Measurements from ENCODE around the gene SHROOM3.

Gene SHROOM3

DNA sequence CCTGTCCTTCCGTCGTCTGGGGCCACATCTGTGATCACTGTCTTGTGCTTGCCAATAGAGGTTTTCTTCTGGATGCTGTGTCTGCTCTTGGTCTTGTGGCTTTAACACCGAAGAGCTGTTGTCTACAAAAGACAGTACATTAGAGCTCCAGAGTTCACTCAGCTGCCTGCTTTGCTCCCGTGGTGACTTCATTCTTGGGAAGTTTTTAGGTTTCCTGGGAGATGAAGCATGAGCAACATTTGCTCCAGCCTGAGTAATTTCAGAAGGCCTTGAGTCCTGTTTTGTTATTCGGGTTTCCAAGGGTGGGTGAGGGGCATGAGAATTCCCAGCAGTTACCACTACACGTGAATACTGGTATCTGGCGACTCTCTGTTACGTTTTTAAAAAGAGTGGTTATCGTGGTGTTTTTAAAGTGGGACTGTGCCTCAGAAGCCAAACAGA lies 189.2 kb downstream of the SHROOM3 start:
- DNase-seq (ENCODE audit: low read depth): peak; percentile 98

DNA sequence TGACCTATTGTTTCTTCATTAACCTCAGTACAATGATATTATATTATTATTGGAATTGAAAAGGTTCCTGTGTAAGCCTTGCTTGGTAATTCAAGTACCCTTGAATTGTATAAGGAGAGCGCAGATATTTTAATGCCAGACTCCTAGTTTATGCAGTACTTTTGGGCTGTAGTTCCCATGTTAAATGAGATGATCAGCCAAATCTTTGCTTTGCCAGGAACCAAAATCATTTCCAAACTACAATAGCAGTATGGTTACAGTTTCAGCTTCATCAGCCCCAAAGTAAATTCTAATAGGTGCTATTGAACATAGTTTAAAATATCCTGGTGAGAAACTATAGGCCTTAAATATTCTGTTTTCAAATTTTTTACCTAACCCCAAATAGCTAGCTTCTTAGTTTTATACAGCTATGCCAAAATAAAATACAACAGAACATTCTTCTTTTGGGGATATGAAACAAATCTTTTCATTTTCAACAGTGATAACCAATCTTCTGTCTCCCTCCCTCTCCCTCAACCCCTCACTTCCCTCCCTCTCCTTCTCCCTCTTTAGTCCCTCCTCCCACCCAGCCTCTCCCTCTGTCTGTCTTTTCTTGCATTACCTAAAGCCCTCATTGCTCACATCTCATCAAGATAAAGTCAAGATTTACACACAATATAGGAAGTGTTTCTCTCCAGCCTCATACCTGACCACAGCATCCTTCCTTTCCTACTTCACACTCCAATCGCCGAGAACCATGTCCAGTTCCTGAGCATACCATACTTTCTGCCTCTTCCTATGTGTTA lies 190.1 kb downstream of the SHROOM3 start:
- peak; percentile 54 for DNase-seq (ENCODE audit: low read depth)

DNA sequence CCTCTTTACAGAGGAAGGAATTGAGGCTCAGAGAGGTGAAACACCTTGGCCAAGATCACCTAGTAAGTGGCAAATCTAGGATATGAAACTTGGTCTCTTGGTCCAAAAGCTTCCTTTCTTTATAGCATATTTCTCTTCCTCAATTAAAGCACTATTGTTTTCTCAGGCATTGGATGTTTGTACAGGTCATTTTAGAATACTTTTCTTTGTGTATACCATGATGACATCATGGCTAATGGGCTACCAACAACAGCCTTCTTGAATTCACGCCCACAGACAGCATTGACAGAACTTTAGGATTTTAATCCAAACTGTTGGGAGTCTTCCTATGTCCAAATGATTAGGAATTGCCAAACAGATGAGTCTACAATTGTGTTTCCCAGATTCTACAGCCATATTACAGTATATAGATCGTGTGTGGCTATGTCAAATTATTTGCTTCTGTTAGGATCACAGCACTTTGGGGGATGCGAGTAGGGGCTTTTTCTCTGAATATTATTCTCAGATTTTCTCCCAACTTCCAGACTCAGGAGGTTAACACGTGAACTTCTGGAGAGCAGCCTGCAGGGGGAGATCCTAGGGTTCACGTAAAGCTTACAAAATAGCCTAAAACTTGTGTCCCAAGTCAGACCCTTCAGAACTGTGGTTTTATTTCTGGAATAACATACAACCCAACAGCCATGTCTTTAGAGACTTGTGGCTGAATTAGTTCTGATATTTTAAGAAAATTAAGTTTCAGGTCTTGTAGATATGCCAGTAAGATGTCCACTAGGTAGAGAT lies 191.8 kb downstream of the SHROOM3 start:
- DNase-seq (ENCODE audit: low read depth): no peak

DNA sequence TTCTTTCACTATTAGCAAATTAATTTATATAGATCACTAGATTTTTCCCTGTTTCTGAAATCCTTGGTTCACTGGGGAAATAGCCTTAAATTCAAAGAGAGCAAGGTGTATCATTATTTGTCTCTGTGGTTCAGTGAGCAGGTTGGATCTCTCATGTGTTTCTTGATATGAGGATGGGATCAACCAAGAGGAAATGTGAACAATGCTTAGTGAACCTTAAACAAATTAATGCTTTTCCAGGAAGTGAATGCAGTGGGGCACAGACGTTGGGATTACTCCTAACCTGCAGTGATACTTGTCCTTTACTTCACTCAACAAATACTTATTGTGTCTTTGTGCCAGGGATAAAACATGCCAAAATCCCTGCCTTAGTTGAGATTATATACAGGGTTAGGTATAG lies 193.2 kb downstream of the SHROOM3 start:
- DNase-seq (ENCODE audit: low read depth): no peak

DNA sequence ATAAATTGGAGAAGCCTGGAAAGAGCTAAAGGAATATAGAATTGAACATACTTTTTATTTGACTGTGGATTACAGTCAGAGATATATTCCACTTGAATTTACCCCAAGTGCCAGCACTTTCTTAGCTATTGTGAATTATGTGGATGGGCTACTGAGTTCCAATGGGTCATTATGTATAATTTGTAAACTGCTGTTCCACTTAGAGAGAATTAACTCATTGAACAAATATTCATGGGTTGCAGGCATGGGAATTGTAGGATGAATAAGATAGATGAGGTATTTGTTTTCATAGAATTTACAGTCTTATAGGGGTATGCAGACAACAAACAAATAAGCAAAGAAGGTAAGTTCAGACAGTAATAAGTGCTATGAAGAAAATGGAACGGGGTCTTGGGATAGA lies 195.7 kb downstream of the SHROOM3 start:
- peak; percentile 72 for DNase-seq (ENCODE audit: low read depth)

DNA sequence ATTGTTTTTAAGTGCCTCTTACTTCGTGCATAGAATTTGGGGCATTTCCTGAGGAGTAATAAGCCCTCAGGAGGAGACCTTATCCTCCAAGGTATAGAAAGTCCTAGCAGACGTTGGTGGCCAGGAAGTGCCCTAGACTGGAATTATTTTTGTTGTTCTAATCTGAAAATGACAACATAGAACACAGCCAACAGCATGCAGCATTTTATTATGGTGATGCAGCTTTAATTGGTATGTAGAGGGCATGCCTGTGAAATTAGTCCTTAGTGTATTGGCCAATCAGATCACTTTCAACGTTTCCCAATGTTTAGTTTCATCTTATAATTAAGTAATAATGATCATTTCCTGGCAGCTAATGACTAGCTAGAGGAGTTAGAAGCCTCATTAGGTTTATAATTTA lies 199.2 kb downstream of the SHROOM3 start:
- peak; percentile 89 for DNase-seq (ENCODE audit: low read depth)

DNA sequence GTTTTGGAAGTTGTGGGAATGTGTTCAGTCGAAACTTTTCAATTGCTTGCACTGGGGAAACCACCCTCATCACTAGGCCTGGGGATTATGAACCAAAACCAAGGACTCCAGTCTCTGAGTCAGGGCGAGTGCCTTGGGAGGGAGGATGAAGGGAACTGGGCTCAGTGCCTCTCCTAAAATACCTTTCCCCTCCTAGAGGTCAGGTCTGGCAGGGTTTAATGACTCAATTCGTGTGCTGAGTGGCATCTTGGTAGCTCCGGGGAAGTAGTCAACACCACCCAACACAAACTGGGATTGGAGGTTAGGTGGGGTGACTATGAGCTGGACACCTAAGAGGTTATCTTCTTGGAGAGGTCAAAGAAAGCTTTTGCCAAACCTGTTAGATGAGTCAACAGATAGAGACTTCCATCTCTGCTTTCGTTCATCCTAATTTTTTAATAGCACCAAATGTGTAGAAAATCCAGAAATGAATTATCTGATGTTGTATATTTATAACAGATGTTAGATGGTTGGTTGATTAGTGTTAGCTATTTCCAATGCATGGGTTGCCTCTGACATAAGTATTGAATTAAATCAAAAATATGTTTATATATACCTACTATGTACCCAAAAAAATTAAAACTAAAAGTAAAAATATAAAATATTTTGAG lies 202.8 kb downstream of the SHROOM3 start:
- DNase-seq (ENCODE audit: low read depth): peak; percentile 61

DNA sequence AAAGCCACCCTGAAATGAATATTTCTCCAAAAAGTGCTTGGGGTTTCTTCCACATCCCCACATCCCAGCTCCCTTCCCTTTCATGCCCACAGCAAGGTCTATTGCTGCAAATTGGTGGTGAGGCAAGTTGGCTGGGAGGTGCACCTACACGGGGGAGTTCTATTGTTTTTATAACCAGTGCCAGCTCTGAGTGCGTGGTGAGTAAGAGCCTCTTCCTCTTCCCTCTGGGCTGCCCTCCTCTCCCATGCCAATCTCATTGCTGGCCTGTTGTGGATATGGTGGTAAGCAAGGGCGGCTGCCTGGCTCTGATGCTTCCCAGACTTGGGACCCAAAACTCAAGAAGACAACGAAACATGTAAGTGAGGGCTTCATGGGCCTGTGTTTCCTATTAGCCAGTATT lies 204.3 kb downstream of the SHROOM3 start:
- peak; percentile 51 for DNase-seq (ENCODE audit: low read depth)

DNA sequence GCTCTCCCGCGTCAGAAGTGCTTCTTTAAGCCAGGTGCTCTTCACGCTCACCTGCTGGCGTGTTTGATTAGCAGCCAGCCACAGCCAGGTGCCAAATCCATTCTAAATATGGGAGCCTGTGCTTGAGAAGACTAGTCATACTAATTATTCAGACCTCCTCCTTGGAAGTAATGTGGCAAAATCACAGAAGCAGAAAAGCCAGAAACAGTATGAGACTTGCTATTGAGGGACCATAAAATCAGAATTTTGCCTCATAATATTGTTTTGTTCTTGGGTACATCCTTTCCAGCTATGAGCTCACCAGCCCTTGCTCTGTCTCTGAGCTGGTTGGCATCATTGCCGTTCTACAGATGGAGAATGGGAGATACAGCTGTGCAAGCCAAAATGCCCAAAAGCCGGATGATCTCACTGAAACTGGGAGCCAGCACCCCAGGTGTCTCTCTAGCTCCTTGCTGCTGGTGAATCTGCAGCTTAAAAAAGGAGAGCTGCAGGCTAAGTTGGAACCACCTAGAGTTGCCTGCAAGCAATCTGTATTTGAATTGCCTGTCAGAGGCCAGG lies 205.4 kb downstream of the SHROOM3 start:
- DNase-seq (ENCODE audit: low read depth): no peak

DNA sequence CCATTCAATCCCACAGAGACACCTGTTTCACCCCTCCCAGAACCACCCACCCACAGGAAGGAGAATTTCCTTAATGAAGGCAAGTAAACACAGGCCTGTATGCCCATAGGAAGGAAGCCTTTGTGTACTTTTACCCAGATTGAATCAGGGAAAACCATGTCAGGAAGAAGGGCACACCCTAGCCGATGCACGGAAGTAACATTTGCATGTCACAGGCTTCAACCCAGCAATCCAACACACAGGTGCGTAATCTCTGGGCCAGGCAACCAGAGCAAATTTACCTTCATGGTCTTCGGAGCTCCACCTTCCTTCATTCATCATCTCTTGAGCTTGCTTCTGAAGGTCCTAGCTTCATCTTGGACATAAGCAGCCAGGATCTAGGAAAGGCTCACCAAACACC lies 206.3 kb downstream of the SHROOM3 start:
- no peak for DNase-seq (ENCODE audit: low read depth)

DNA sequence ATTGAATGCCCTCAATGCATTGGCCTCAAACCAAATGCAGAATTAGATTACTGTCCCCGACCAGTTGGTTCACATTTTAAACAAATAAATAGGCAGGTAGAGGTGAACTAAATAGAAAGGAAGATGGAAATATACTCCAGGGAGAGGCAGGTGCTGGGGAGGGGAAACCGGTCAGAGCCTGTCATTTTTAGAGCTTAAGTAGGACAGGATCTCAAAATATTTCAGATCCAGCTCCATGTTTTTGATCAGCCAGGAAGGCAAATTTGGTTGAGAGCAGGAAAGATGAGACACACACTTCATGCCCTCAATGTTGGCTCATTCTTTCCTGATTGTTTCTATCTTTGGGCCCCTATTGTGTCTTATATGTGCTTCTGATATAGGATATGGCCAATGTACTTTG lies 206.7 kb downstream of the SHROOM3 start:
- no peak for DNase-seq (ENCODE audit: low read depth)

DNA sequence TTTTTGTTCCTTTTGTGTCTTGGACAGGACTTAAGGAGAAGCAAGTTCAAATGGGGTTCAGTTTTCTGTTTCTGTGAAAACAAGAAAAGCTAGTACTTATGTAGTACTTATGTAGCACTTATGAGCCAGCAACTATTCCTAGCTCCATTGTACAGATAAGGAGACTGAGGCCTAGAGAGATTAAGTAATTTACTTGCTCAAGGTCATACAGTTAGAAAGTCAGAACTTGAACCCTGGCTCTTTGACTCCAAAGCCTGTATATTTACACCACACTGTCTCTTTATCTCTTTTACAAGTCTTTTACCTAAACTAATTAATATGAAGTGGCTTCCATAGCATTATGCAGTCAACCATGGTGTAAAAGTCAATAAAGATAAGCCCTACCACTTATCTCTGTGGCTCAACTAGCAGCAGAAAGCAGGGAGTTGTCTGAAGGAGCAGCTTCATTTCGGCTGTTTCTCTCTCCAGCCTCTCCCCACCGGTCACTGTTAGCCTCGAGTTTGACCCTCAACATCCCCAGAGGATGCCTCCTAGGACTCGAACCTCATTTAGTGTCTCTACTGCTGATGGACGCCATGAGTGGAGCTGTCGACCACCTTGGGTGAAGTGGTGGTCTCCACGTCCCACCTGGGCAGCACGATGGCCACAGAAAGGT lies 209.9 kb downstream of the SHROOM3 start:
- DNase-seq (ENCODE audit: low read depth): no peak

DNA sequence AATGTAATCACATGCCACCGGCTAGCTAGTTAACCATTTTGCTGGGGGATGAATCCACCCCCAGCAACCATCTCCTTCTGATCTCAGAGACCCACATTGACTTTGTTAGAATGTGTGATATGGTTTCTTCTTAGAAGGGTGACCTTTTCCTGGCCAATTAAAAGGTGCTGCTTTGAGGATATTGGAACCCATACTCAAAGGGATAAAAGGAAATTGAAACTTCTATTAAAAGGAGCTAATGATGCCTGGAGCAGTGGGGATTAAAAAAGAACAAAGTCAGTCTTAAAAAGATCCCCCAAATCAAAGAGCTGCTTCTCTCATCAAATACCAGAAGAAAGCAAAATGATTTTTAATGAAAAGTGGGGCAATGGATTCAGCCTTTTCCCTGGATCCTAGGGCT lies 214.1 kb downstream of the SHROOM3 start:
- DNase-seq (ENCODE audit: low read depth): no peak

DNA sequence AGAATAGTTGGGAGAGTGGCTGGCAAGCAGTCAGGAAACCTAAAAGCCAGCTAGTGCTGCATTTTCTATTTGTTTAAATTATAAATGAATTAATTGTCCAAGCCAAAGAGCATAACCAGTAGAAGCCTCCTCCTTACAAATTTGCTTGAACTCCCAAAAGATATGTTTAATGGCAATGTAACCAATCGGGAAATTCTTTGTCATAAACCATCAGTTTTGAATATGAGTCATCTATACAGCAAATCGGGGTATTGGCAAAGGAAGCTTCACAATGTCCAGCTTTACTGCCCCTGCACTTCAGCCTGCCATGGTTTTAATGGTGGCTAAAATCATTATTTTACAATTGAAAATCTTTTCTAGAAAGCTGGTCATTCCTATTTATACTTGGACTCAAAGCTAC lies 216.6 kb downstream of the SHROOM3 start:
- no peak for DNase-seq (ENCODE audit: low read depth)

DNA sequence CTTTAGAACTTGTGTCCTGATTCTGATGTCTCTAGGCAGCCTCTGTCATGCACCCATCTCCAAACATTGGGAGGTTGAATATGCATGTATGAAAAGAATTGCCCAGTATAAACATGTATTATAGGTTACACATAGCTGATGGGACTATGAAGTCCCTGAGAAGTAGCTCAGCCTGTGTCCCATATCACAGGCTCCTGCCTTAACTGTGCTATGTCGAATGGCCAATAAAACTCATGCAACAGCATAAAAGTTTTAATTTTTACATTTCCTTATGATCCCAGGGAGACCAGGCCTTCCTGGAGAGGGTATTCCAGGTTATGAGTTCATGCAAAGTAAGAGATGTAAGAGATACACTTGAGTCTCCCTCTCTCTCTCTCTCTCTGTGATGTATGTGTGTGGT lies 217.4 kb downstream of the SHROOM3 start:
- DNase-seq (ENCODE audit: low read depth): no peak

DNA sequence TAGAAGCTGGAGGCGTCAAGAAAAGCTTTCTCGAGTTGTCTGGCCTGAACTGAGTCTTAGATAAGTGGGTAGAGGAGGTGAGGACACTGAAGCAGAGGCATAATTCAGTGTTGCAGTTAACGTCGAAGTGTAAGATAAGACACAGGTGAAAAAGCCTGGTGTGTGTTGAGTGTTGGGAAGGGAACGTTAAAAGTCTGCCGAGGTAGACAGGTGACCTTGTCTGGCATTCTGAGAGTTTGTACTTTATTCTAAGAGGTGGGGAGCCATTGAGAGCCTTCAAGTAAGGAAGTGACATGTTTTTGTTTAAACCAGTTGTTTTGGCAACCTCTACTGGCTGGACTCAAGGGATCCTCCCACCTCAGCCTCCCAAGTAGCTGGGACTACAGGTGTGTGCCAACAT lies 219.1 kb downstream of the SHROOM3 start:
- DNase-seq (ENCODE audit: low read depth): no peak

DNA sequence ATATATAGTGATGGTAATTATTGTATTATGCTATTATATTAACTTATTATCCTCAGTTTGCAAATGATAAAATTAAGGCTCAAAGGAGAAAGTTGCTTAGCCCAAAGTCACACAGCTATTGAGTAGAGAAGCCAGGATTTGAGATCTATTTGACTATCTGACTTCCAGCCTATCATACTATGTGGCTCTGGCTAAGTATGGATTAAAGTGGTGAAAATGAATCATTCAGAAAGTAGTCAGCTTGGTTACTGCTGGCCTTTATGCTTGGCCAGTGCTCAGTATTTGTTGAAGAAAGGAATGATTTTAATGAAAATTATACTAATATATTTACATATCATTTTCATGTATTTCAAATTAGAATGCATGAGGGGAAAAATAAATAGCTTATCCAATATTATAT lies 219.8 kb downstream of the SHROOM3 start:
- peak; percentile 58 for DNase-seq (ENCODE audit: low read depth)

DNA sequence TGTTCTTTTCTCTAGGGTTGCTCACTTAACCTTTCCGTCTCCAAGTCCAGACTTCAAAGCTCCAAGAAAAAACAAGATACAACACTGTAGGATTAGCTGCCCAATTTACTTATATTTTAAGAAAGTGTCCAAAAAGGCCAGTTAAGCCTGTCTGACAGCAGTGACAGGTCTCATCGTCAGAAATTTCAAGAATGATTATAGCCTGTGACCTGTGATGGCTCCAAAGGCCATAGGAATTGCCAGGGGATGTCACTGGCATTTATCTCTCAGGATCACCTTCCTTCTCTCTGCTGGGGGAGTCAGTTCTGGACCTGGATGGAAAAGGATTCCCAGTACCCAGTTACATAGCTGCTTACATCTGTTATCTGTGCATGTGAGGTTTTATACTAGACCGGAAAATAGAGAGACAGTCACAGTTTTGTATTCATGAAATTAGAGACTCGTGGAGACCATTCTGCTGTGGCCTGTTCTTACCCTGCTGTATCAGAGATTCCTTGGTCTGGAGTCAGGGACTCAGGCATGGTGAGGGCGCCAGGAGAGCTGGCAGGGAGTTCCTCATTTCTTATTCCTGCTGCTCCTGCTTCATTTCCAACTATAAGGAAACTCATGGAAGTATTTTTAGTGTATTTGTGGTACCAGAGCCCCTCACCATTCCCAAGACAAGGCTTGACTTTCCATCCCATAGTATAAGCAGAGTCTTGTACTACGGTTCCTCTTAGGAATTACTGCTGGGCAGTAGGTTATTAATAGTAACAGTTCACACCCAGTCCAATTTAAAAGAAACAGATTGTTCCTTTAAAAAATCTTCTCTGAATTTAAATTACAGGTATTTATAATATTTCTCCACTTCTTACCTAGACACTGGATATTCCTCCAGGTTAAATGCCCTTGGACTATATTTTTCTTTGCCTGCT lies 220.8 kb downstream of the SHROOM3 start:
- DNase-seq (ENCODE audit: low read depth): peak; percentile 42

DNA sequence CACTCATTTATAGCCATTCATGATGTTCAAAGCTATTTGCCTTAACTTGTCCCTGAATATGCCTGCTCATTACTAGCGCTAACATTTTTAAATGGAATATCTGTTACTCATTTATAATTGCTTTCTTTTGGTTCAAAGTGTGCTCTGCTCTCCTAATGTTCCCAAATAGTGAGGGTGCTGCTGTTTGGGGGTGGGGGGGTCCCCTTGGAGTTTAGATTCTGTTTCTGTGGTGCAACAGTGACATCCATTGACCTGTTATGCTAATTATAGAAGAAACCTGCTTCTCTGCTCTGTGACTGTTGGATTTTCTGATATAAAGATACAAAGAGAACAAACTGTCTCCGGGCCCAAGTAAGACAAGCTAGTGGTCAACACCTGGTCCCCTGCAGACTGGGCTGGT lies 222.4 kb downstream of the SHROOM3 start:
- DNase-seq (ENCODE audit: low read depth): peak; percentile 50

DNA sequence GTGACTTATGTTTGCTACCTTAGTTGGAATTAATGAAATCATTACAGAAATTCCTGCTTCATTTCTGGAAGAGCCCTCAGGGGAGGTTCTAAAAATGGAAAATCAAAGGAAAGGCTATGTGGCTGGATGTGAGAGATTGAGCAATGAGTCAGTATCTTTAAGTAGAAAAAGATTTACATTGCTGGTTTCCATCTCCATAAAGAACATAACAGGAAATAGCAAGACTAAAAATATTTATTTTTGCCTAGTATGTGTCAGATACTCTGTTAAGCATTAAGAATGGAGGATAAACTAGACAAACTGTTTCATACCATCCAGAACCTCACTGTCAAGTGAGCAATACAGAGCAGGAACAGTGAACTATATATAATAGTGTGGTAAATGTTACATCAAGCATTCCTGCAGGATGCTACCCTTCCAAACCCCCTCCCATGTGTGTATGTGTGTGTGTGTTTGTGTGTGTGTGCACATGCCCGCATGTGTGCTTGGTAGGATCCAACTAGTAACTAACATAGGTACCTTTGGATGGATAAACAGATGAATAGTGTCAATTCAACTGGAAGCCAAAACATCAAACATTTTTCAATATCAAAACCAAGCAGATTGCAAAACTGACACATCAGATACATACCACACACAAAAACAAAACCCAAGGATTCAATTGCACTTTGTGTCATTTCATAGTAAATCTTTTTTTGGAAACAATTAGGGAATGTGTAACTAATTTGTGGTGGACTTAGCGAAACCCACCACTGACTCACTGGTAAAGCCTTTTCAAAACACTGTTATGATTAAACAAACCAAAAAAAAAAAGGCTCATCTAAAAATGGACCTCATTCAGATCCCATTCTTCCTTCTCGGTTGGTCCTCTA lies 223.4 kb downstream of the SHROOM3 start:
- DNase-seq (ENCODE audit: low read depth): peak; percentile 97
